ENCODE results near the gene HIVEP3.

DNA sequence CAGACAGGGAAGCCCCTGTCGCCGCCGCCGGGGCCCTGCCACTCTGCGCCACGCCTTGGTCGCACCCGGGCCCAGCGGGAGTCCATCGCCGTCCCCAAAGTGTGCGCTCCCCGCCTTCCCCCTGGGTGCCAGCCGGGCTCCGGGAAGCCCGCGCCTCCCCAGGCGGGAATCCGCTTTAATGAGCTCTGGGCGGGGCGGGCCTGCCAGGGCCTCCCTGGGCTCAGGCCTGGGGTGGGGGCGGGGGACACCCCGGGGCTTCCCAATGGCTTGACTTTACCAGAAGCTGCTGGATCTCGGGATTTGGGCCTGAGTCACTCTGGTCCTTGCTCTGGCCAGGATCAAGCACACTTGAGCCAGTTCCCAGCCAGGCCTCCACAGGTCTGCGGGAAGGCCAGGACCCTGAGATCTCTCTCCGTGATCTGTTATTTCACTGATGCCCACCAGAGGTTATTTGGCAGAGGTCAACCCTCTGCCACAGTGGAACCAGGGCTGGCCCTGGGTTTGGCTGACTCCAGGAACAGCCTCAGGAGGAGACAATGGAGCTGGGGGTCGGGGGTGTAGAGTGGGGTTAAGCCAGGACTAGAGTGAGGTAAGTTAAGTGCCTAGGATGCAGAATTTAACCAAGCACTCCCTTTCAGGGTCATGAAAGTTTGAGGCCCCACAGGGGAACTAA is 255.8 kb downstream of the HIVEP3 start:
- TF ChIP-seq SIN3A (IDR thresholded peaks at IDR 0.05; ENCODE audit: borderline replicate concordance, insufficient read depth, low read length) (no peak), POLR2AphosphoS5 (IDR thresholded peaks at IDR 0.05; ENCODE audit: low read depth, low read length) (no peak)
